GM23338 (cell line): ENCODE measurements around the gene PKD1L1.

ENCODE experiments used
- CREB1 ChIP-seq: fragments of 250-450 bp; sonication (Bioruptor Pico); IDR thresholded peaks from 2 replicates; pipeline ENCODE4 v1.5.0; 2020; ENCODE audit warnings: low read depth, mild to moderate bottlenecking, moderate library complexity
- CTCF ChIP-seq, 2 experiments: fragments of 200-600 bp in 1 of 2; sonication (generic) in 1 of 2; conservative IDR thresholded peaks; 2 replicates each; pipeline versions ENCODE4 v1.5.1 to v1.6.1; 2016 to 2017; ENCODE audit warnings: antibody characterized with exemption in 2 of 2, low read depth in 2 of 2, mild to moderate bottlenecking in 2 of 2, moderate library complexity in 1 of 2
- EZH2 ChIP-seq: fragments of 200-600 bp; sonication (generic); IDR thresholded peaks from one replicate; pipeline ENCODE4 v1.8.0; 2017; ENCODE audit warnings: antibody characterized with exemption, mild to moderate bottlenecking, low read depth; ENCODE audit not compliant: unreplicated experiment
- EZH2phosphoT487 ChIP-seq: fragments of 200-600 bp; sonication (generic); IDR thresholded peaks from one replicate; pipeline ENCODE4 v1.8.1; 2018; ENCODE audit warnings: antibody characterized with exemption; ENCODE audit not compliant: unreplicated experiment
- JUNB ChIP-seq: IDR thresholded peaks from one replicate; pipeline ENCODE4 v1.6.1; 2016; ENCODE audit warnings: antibody characterized with exemption; ENCODE audit not compliant: unreplicated experiment
- NANOG ChIP-seq: IDR thresholded peaks from 2 replicates; pipeline ENCODE4 v1.6.1; 2016; ENCODE audit warnings: antibody characterized with exemption, borderline replicate concordance
- POLR2AphosphoS5 ChIP-seq: IDR thresholded peaks from 2 replicates; pipeline ENCODE4 v1.6.1; 2016; ENCODE audit warnings: antibody characterized with exemption, low read depth
- REST ChIP-seq: IDR thresholded peaks from one replicate; pipeline ENCODE4 v1.6.1; 2018; ENCODE audit warnings: antibody characterized with exemption; ENCODE audit not compliant: unreplicated experiment
- STAT1 ChIP-seq: IDR thresholded peaks from one replicate; pipeline ENCODE4 v1.6.1; 2016; ENCODE audit warnings: antibody characterized with exemption; ENCODE audit not compliant: unreplicated experiment
- ZNF114 ChIP-seq: fragments of 250-450 bp; sonication (Bioruptor Pico); IDR thresholded peaks from 2 replicates; pipeline ENCODE4 v1.5.0; 2020; ENCODE audit warnings: mild to moderate bottlenecking, moderate library complexity
- TF ChIP-seq, protein P1 (sequence below): IDR thresholded peaks from 2 replicates; pipeline ENCODE4 v1.6.1; 2016; ENCODE audit warnings: antibody characterized with exemption

DNA sequence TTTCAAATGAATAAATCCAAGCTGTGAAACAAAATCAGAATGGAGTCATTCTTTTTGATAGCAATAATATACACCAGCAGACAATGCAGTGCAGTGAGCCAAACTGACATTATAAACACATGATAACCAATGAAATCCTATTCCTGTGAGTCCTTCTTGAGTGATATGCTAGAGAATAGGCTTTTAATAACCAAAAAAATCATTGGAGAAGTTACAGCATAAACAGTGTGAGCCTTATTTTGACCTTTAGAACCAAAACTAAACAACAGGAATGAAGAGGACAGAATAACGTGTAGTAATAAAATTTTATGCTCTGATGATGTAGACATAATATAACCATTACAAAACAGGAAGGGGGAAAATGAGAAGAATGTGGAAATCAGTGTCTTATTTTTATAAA, 22.5 kb upstream of the PKD1L1 start:
- TF ChIP-seq CTCF (conservative IDR thresholded peaks at IDR 0.05; ENCODE audit: low read depth in 2 of 2) (no peak), JUNB (no peak), POLR2AphosphoS5 (no peak), REST (no peak), EZH2phosphoT487 (no peak), ZNF114 (no peak), EZH2 (no peak), STAT1 (no peak), NANOG (no peak), CREB1 (CRISPR knock-in tag) (no peak)
- TF ChIP-seq, protein P1, sequence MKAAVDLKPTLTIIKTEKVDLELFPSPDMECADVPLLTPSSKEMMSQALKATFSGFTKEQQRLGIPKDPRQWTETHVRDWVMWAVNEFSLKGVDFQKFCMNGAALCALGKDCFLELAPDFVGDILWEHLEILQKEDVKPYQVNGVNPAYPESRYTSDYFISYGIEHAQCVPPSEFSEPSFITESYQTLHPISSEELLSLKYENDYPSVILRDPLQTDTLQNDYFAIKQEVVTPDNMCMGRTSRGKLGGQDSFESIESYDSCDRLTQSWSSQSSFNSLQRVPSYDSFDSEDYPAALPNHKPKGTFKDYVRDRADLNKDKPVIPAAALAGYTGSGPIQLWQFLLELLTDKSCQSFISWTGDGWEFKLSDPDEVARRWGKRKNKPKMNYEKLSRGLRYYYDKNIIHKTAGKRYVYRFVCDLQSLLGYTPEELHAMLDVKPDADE: no peak
